Frontal cortex (tissue), 4 donors: ENCODE results near the gene SMURF1. TPM values are rescaled to one million over a fixed set of nuclear protein-coding genes. Genes with fewer than 3 reads are reported as not detected.

Source experiments
- DNase-seq, 2 donors: peaks; one replicate each; pipeline ENCODE4 v3.0.0; 2012; ENCODE audit warnings: low spot score in 2 of 2
- FAIRE-seq: peaks from 2 replicates; lab custom pipeline; 2012; peaks lifted over from hg19 to GRCh38; lab: Jason Lieb, UNC
- total RNA-seq: library from RNA; depleted of rRNA; stranded (reverse); fragments of >200 nt; gene quantifications from one replicate; pipeline ENCODE4 v1.2.3, GENCODE V29; 2014
- donor health status: control.
- donor health status: control.
- donor health status: control.

SMURF1 gene
- total RNA-seq, 1 donor from 2014 or later = 23.2 TPM

- DNase-seq = no peak
- FAIRE-seq = no peak
Measured at GRCh38 chr7:99012722-99013121, 131.2 kb downstream of the SMURF1 start.

- FAIRE-seq = no peak
Measured at GRCh38 chr7:99011706-99012404, 132.1 kb downstream of the SMURF1 start.

GRCh38 chr7:99011341-99011705, 132.6 kb downstream of the SMURF1 start:
- FAIRE-seq = no peak

More at GRCh38 chr7:99011706-99012404, 132.1 kb downstream of the SMURF1 start:
- no peak for DNase-seq

GRCh38 chr7:99010281-99010680, 133.6 kb downstream of the SMURF1 start:
- FAIRE-seq (no peak), DNase-seq (no peak)

More at GRCh38 chr7:99011341-99011705, 132.6 kb downstream of the SMURF1 start:
- no peak for DNase-seq

GRCh38 chr7:99008921-99009530, 134.9 kb downstream of the SMURF1 start:
- no peak for FAIRE-seq
- DNase-seq = no peak

GRCh38 chr7:99008181-99008631, 135.7 kb downstream of the SMURF1 start:
- no peak for DNase-seq
- no peak for FAIRE-seq

GRCh38 chr7:99006739-99007424, 137.0 kb downstream of the SMURF1 start:
- FAIRE-seq (no peak), DNase-seq (no peak)

- DNase-seq (no peak), FAIRE-seq (no peak)
Measured at GRCh38 chr7:99005776-99006175, 138.1 kb downstream of the SMURF1 start.

- no peak for FAIRE-seq
- DNase-seq = no peak
Measured at GRCh38 chr7:99004781-99005500, 139.0 kb downstream of the SMURF1 start.

GRCh38 chr7:99004216-99004615, 139.7 kb downstream of the SMURF1 start:
- DNase-seq (no peak), FAIRE-seq (no peak)

GRCh38 chr7:99003419-99003818, 140.5 kb downstream of the SMURF1 start:
- DNase-seq (no peak), FAIRE-seq (no peak)

- FAIRE-seq = no peak
Measured at GRCh38 chr7:99002827-99003212, 141.1 kb downstream of the SMURF1 start.

GRCh38 chr7:99002148-99002826, 141.6 kb downstream of the SMURF1 start:
- no peak for FAIRE-seq

More at GRCh38 chr7:99002827-99003212, 141.1 kb downstream of the SMURF1 start:
- no peak for DNase-seq

GRCh38 chr7:99001482-99002147, 142.3 kb downstream of the SMURF1 start:
- DNase-seq (no peak), FAIRE-seq (no peak)

More at GRCh38 chr7:99002148-99002826, 141.6 kb downstream of the SMURF1 start:
- DNase-seq = no peak

- FAIRE-seq (no peak), DNase-seq (no peak)
Measured at GRCh38 chr7:99000904-99001465, 142.9 kb downstream of the SMURF1 start.

GRCh38 chr7:99000196-99000903, 143.6 kb downstream of the SMURF1 start:
- DNase-seq (no peak), FAIRE-seq (no peak)

- FAIRE-seq = no peak
- DNase-seq = no peak
Measured at GRCh38 chr7:98998821-98999725, 144.8 kb downstream of the SMURF1 start.
